Heart right ventricle (tissue), 16 donors: ENCODE results near the gene DENND1A. TPM values are rescaled to one million over a fixed set of nuclear protein-coding genes. Genes with fewer than 3 reads are reported as not detected.

Source experiments
- ATAC-seq, 8 donors: fragments of 200-7000 bp; cut with Tn5 transposase; one replicate each; pipeline ENCODE4 v1.9.1; 2020; ENCODE audit warnings: mild to moderate bottlenecking in 8 of 8, moderate library complexity in 8 of 8, moderate number of reproducible peaks in 1 of 8
- DNase-seq, 2 donors: peaks; one replicate each; pipeline ENCODE4 v3.0.0-alpha.2; 2020
- H3K27ac ChIP-seq, 10 donors: fragments of 200-600 bp; sonication (generic) in 2 of 10; one replicate each; pipeline versions ENCODE4 v1.5.0 to v1.8.0; 2020 to 2022; ENCODE audit warnings: mild to moderate bottlenecking in 3 of 10
- H3K27me3 ChIP-seq, 7 donors: fragments of 200-600 bp; one replicate each; pipeline ENCODE4 v1.8.0; 2021 to 2022; ENCODE audit warnings: mild to moderate bottlenecking in 2 of 7
- H3K36me3 ChIP-seq, 9 donors: fragments of 200-600 bp; sonication (generic) in 1 of 9; one replicate each; pipeline versions ENCODE4 v1.5.0 to v1.8.0; 2020 to 2022; ENCODE audit warnings: mild to moderate bottlenecking in 2 of 9
- H3K4me1 ChIP-seq, 9 donors: fragments of 200-600 bp; sonication (generic) in 1 of 9; one replicate each; pipeline versions ENCODE4 v1.5.0 to v1.8.0; 2020 to 2022; ENCODE audit warnings: mild to moderate bottlenecking in 4 of 9
- H3K4me3 ChIP-seq, 10 donors: fragments of 200-600 bp; sonication (generic) in 2 of 10; one replicate each; pipeline versions ENCODE4 v1.5.0 to v1.8.0; 2020 to 2022; ENCODE audit warnings: mild to moderate bottlenecking in 7 of 10, moderate library complexity in 2 of 10
- H3K9me3 ChIP-seq, 11 donors: fragments of 200-600 bp in 10 of 11; sonication (generic) in 2 of 11; one replicate each; pipeline versions ENCODE4 v1.5.0 to v1.8.0; 2013 to 2022; ENCODE audit warnings: mild to moderate bottlenecking in 2 of 11, control low read depth in 1 of 11, moderate library complexity in 1 of 11
- WGBS, 2 donors: extraction: QIAGEN DNeasy Blood & Tissue Kit; methylation state at CpG; one replicate each; pipeline ENCODE4 v1.1.7; 2013; ENCODE audit warnings: inconsistent platforms in 1 of 2; 5-methylcytosine and 5-hydroxymethylcytosine counted together
- intact Hi-C, 10 donors: fragments of 100-400 bp; cut with DNase I; formaldehyde crosslinking; loops; one replicate each; pipeline versions ENCODE4 v1.11.1 to v1.14.2; 2022
- polyA plus RNA-seq, 2 donors: library from polyadenylated mRNA; stranded (reverse); fragments of 200-250 nt; gene quantifications; one replicate each; pipeline ENCODE4 v1.2.3, GENCODE V29; 2013
- total RNA-seq, 10 donors: library from RNA; stranded (reverse); fragmentation: NEBNext Ultra II Directional in 3 of 10; extraction: Animal tissue kit (Norgen Biotek cat#: 25700) in 3 of 10; gene quantifications; one replicate each; pipeline versions ENCODE4 v1.2.1 to v1.2.4, GENCODE V29; 2021 to 2023
- TF ChIP-seq, protein P1 (sequence below), 9 donors: fragments of 200-600 bp; sonication (generic) in 2 of 9; IDR thresholded peaks; one replicate each; pipeline versions ENCODE4 v1.5.0 to v1.8.0; 2021 to 2022; ENCODE audit warnings: antibody characterized with exemption in 9 of 9, mild to moderate bottlenecking in 5 of 9, moderate library complexity in 1 of 9
- donor health status: Arrhythmogenic right ventricular cardiomyopathy.
- donor health status: ischemic (EF 13 %, LVEDD 7.1; RV severe dilation, severe dysfunction).
- donor health status: healthy with polysubstance abuse.
- donor health status: DM: no; HTN: yes; CAD: no.
- donor health status: DM: no; HTN: no; CAD: no.
- donor health status: ischemic (EF 25% LVEDD 6.9; RV normal size, moderate dysfunction).
- donor health status: ischemic (EF 25% LVEDD 5.7; RV mildly dilated, moderate dysfunction).
- donor health status: healthy.
- donor health status: DM: yes; HTN: yes; CAD: no.
- donor health status: Ischemic cardiomyopathy.
- donor health status: ischemic (EF 35%, LVEDD 5.7; RV mildly dilated, moderate dysfunction).
- donor health status: nonischemic (EF 11% LVEDD 7.7; RV severe dilation, severe dysfunction).
- donor health status: DM: yes; HTN: yes; CAD: no.
- donor health status: PGD.
- donor health status: ischemic (EF 29% LVEDD 5.4; RV normal size, mild dysfunction).
- donor health status: nonischemic (EF 23%, LVEDD 6.1; RV moderate dilation, normal function).

The DENND1A gene
- total and polyA plus RNA-seq, 12 donors: 7.3 to 19.6 (median 12.2) TPM

GRCh38 chr9:123789554-123790292 is 140.2 kb downstream of the DENND1A start:
- Histone ChIP-seq H3K4me3 (no peak overlapping the region), H3K4me1 (peaks cover 0 to 2% (median 0%) of the 10 kb centered on the region in 9 donors), H3K9me3 (no peaks in the 10 kb centered on the region), H3K36me3 (no peaks in the 10 kb centered on the region), H3K27ac (no peak overlapping the region), H3K27me3 (no peaks in the 10 kb centered on the region)
- ATAC-seq: no peak
- no peak for DNase-seq
- intact Hi-C loops: no loop called here
- TF ChIP-seq, protein P1, sequence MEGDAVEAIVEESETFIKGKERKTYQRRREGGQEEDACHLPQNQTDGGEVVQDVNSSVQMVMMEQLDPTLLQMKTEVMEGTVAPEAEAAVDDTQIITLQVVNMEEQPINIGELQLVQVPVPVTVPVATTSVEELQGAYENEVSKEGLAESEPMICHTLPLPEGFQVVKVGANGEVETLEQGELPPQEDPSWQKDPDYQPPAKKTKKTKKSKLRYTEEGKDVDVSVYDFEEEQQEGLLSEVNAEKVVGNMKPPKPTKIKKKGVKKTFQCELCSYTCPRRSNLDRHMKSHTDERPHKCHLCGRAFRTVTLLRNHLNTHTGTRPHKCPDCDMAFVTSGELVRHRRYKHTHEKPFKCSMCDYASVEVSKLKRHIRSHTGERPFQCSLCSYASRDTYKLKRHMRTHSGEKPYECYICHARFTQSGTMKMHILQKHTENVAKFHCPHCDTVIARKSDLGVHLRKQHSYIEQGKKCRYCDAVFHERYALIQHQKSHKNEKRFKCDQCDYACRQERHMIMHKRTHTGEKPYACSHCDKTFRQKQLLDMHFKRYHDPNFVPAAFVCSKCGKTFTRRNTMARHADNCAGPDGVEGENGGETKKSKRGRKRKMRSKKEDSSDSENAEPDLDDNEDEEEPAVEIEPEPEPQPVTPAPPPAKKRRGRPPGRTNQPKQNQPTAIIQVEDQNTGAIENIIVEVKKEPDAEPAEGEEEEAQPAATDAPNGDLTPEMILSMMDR (IDR thresholded peaks at IDR 0.05): no peak
- 95 to 97% methylated on average over 5 of the region's 5 CpGs for WGBS, 2 donors

- no peak for DNase-seq
- H3K36me3 ChIP-seq: no peaks in the 10 kb centered on the region
- H3K9me3 ChIP-seq: no peaks in the 10 kb centered on the region
- TF ChIP-seq, protein P1 (IDR thresholded peaks at IDR 0.05): no peak
- 79 to 86% methylated on average over 1 of the region's 1 CpG for WGBS, 2 donors
- ATAC-seq: no peak
- H3K27ac ChIP-seq: no peak overlapping the region
- intact Hi-C loops: no loop called here
- no peak overlapping the region for H3K4me3 ChIP-seq
- peaks cover 0 to 6% (median 0%) of the 10 kb centered on the region in 9 donors for H3K4me1 ChIP-seq
- no peaks in the 10 kb centered on the region for H3K27me3 ChIP-seq
Observed at GRCh38 chr9:123787416-123787815, 142.5 kb downstream of the DENND1A start.

DNA sequence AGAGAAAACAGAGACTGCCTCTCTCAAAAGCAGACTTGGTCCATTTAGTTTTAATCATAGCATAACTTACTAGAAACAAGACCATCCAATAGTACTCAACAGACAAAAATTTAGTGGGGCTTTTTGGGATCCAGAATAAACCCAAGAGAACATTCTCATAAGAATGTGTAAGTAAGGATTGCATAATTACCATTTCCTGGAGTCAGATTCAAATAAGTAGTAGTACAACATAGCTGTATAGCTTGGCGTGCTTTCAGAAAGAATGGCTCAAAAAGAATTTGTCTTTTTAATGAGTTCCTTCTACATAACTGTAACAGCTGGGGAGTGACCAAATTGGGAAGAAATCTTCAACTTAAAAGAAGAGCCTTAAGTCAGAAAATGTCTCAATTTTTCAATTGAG is 145.4 kb downstream of the DENND1A start:
- no peaks in the 10 kb centered on the region for H3K27me3 ChIP-seq
- DNase-seq: no peak
- ATAC-seq: no peak
- H3K9me3 ChIP-seq: no peaks in the 10 kb centered on the region
- WGBS, 2 donors: 94 to 97% methylated on average over 1 of the region's 1 CpG
- intact Hi-C loops: no loop called here
- TF ChIP-seq, protein P1 (IDR thresholded peaks at IDR 0.05): no peak
- H3K27ac ChIP-seq: no peak overlapping the region
- H3K4me3 ChIP-seq: no peak overlapping the region
- H3K36me3 ChIP-seq: no peaks in the 10 kb centered on the region
- H3K4me1 ChIP-seq: peaks cover 0 to 6% (median 0%) of the 10 kb centered on the region in 9 donors

DNA sequence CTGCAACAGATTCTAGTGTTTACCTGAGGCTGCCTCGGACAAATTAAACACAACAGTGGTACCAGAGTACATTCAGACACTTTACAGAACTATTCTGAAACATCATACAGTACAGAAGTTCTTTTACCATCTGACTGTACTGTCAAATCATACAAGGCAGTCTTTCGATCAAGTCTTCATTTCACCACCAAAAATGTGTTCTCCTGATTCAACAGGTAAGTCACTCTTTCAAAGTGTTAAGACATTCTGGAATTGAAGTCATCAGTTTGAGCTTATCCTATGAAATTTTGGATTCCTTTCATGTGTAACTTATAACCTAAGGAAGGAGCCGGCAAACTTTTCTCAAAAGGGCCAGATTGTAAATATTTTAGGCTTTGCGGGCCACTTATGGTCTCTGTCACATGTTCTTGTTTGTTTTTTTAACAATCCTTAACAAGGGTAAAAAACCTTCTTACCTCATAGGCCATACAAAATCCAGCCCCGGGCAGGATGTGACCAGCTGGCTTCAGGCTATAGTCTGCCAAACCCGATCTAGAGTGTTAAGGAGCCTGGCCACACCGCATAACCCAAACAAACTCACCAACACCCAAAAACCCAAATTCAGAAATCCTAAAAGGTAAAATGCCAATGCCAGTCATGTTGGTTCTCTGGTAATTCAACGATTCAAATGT is 151.6 kb downstream of the DENND1A start:
- H3K4me3 ChIP-seq: no peak overlapping the region
- intact Hi-C loops: loop anchor here in 1 of 10 donors (10.0 kb wide), 1 partner anchor 64 kb away; no protein-coding TSS in a partner anchor

More for the DNA sequence above, 151.6 kb downstream of the DENND1A start:
- TF ChIP-seq, protein P1 (IDR thresholded peaks at IDR 0.05): no peak
- no peaks in the 10 kb centered on the region for H3K9me3 ChIP-seq
- H3K4me1 ChIP-seq: peaks cover 0 to 20% (median 0%) of the 10 kb centered on the region in 9 donors
- H3K36me3 ChIP-seq: no peaks in the 10 kb centered on the region
- H3K27me3 ChIP-seq: no peaks in the 10 kb centered on the region
- DNase-seq: no peak
- no peak for ATAC-seq
- 82 to 90% methylated on average over 8 of the region's 8 CpGs for WGBS, 2 donors
- no peak overlapping the region for H3K27ac ChIP-seq
